Mesenchymal stem cell (in vitro differentiated cells and primary cell): Measurements from ENCODE around the gene FBP1.

Experiments used
- DNase-seq: peaks from one replicate; pipeline ENCODE4 v3.0.0-alpha.2; 2013
- H2AFZ ChIP-seq: one replicate; pipeline ENCODE4 v1.6.1; 2013; ENCODE audit warnings: low read depth, mild to moderate bottlenecking, control low read depth, inconsistent platforms, low read length, moderate library complexity
- H2AK5ac ChIP-seq: 2 replicates; pipeline ENCODE4 v1.6.1; 2013; ENCODE audit warnings: low read length, moderate library complexity, mild to moderate bottlenecking, inconsistent platforms; ENCODE audit not compliant: severe bottlenecking
- H2BK120ac ChIP-seq: one replicate; pipeline ENCODE4 v1.6.1; 2013; ENCODE audit warnings: low read depth, mild to moderate bottlenecking, inconsistent platforms, low read length, moderate library complexity
- H2BK12ac ChIP-seq, 2 experiments: one replicate each; pipeline ENCODE4 v1.6.1; 2013; ENCODE audit warnings: inconsistent platforms in 2 of 2, low read length in 2 of 2, mild to moderate bottlenecking in 2 of 2, moderate library complexity in 2 of 2, control low read depth in 1 of 2
- H2BK15ac ChIP-seq: one replicate; pipeline ENCODE4 v1.6.1; 2013; ENCODE audit warnings: mild to moderate bottlenecking, low read depth, inconsistent platforms; ENCODE audit not compliant: poor library complexity, severe bottlenecking
- H2BK5ac ChIP-seq: 2 replicates; pipeline ENCODE4 v1.6.1; 2013; ENCODE audit warnings: low read depth, mild to moderate bottlenecking, low read length, control low read depth, inconsistent platforms; ENCODE audit not compliant: poor library complexity, severe bottlenecking
- H3K14ac ChIP-seq, 2 experiments: one replicate each; pipeline ENCODE4 v1.6.1; 2013; ENCODE audit warnings: inconsistent platforms in 2 of 2, low read length in 2 of 2, control low read depth in 1 of 2, mild to moderate bottlenecking in 1 of 2, moderate library complexity in 1 of 2
- H3K18ac ChIP-seq, 2 experiments: one replicate each; pipeline ENCODE4 v1.6.1; 2013; ENCODE audit warnings: inconsistent platforms in 2 of 2, low read length in 2 of 2, control low read depth in 1 of 2, low read depth in 1 of 2, mild to moderate bottlenecking in 1 of 2
- H3K23ac ChIP-seq, 2 experiments: one replicate each; pipeline ENCODE4 v1.6.1; 2013; ENCODE audit warnings: inconsistent platforms in 2 of 2, low read length in 2 of 2, mild to moderate bottlenecking in 2 of 2, moderate library complexity in 2 of 2, control low read depth in 1 of 2
- H3K27ac ChIP-seq: 2 replicates; pipeline ENCODE4 v1.5.1; 2013; ENCODE audit warnings: mild to moderate bottlenecking, moderate library complexity, low read length, control low read depth, inconsistent platforms; ENCODE audit not compliant: poor library complexity, severe bottlenecking
- H3K27me3 ChIP-seq, 2 experiments: 2 replicates each; pipeline versions ENCODE4 v1.6.1 to v1.7.0; 2013; ENCODE audit warnings: low read length in 2 of 2, mild to moderate bottlenecking in 2 of 2, moderate library complexity in 2 of 2, control low read depth in 1 of 2, inconsistent platforms in 1 of 2; ENCODE audit not compliant: control insufficient read depth in 1 of 2, insufficient read depth in 1 of 2
- H3K36me3 ChIP-seq, 2 experiments: 2 replicates each; pipeline versions ENCODE4 v1.6.1 to v1.7.0; 2013; ENCODE audit warnings: low read length in 2 of 2, control low read depth in 1 of 2, inconsistent platforms in 1 of 2, low read depth in 1 of 2, mild to moderate bottlenecking in 1 of 2; ENCODE audit not compliant: insufficient read depth in 2 of 2, control insufficient read depth in 1 of 2
- H3K4ac ChIP-seq, 2 experiments: one replicate each; pipeline ENCODE4 v1.6.1; 2013; ENCODE audit warnings: inconsistent platforms in 2 of 2, low read length in 2 of 2, mild to moderate bottlenecking in 2 of 2, moderate library complexity in 2 of 2, control low read depth in 1 of 2, low read depth in 1 of 2
- H3K4me1 ChIP-seq: 2 replicates; pipeline ENCODE4 v1.6.1; 2013; ENCODE audit warnings: low read depth, low read length, control low read depth; ENCODE audit not compliant: control insufficient read depth, insufficient read depth
- H3K4me2 ChIP-seq: 2 replicates; pipeline ENCODE4 v1.6.1; 2013; ENCODE audit warnings: low read length, mild to moderate bottlenecking, inconsistent platforms; ENCODE audit not compliant: poor library complexity, severe bottlenecking
- H3K4me3 ChIP-seq, 2 experiments: 2 replicates each; pipeline versions ENCODE4 v1.5.1 to v1.7.0; 2013; ENCODE audit warnings: low read length in 2 of 2, mild to moderate bottlenecking in 2 of 2, control low read depth in 1 of 2, low read depth in 1 of 2; ENCODE audit not compliant: insufficient read depth in 1 of 2
- H3K79me1 ChIP-seq: replicated peaks from 2 replicates; pipeline ENCODE4 v1.6.1; 2013; ENCODE audit warnings: mild to moderate bottlenecking, control low read depth, low read length, inconsistent platforms; ENCODE audit not compliant: poor library complexity, severe bottlenecking
- H3K9ac ChIP-seq: 2 replicates; pipeline ENCODE4 v1.7.0; 2013; ENCODE audit warnings: mild to moderate bottlenecking, low read length, moderate library complexity
- H3K9me3 ChIP-seq: 2 replicates; pipeline ENCODE4 v1.7.0; 2013; ENCODE audit warnings: mild to moderate bottlenecking, low read length; ENCODE audit not compliant: control insufficient read depth
- H4K8ac ChIP-seq: one replicate; pipeline ENCODE4 v1.6.1; 2013; ENCODE audit warnings: inconsistent platforms, mild to moderate bottlenecking, low read length, moderate library complexity
- H4K91ac ChIP-seq: one replicate; pipeline ENCODE4 v1.6.1; 2013; ENCODE audit warnings: mild to moderate bottlenecking, low read length, inconsistent platforms
- WGBS: methylation state at CpG from one replicate; pipeline ENCODE4 v1.1.7; 2013; ENCODE audit warnings: mixed read lengths; 5-methylcytosine and 5-hydroxymethylcytosine counted together

Gene FBP1

DNA sequence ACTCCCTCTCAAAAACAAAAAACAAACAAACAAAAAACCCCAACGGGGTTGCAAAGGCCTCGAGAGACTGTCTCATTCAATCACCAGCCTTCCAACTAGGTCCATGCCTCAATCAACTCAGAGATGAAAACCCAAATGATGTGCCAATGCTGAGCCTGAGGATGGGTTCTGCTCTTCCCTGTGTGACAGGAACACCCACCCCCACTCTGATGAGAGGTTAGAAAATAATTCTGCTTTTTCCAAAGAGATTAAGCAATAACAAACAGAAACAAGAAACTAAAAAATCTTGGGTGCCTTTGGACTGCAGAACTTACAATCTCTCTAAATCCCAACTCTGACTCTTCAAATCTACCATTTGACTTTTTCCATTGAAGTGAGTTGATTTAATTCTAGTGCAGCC lies 25.5 kb upstream of the FBP1 start:
- Histone ChIP-seq H3K4me2 (no peak overlapping the region), H3K4me3 (no peak overlapping the region), H3K4ac (no peak overlapping the region), H4K91ac (no peak overlapping the region), H3K18ac (no peak overlapping the region), H3K9me3 (no peaks in the 10 kb centered on the region), H2BK120ac (no peak overlapping the region), H3K79me1 (no peaks in the 10 kb centered on the region), H3K36me3 (no peaks in the 10 kb centered on the region), H2AK5ac (no peak overlapping the region), H3K4me1 (peaks cover 2% of the 10 kb centered on the region), H2BK15ac (no peak overlapping the region), H2BK12ac (no peak overlapping the region), H3K23ac (no peak overlapping the region), H3K14ac (no peak overlapping the region), H2BK5ac (no peak overlapping the region), H2AFZ (no peak overlapping the region), H3K9ac (no peak overlapping the region), H3K27ac (no peak overlapping the region), H4K8ac (no peak overlapping the region), H3K27me3 (peaks cover 0 to 26% of the 10 kb centered on the region in 2 experiments)
- 95% methylated on average over 2 of the region's 2 CpGs for WGBS
- no peak for DNase-seq

DNA sequence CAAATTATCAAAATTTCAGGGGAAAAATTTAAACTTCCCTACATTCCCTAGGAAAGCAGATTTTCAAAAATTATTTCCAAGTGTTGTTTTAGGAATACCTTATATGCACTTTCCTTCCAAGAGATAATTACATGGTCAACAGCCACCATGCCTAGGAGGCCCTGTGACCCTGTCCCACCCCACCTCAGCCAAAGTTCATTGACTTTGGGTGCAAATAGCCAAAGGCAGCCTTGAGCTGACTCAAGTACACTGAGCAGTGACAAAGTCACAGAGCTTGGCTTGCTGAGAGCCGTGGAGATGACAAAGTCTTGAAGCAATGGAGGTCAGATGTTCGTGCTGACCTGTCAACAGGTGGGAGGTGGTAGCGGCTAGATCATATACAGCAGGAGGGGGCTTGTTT lies 24.3 kb upstream of the FBP1 start:
- Histone ChIP-seq H3K27ac (no peak overlapping the region), H2BK12ac (no peak overlapping the region), H3K4me1 (peaks cover 2% of the 10 kb centered on the region), H2BK15ac (no peak overlapping the region), H3K9ac (no peak overlapping the region), H3K23ac (no peak overlapping the region), H4K91ac (no peak overlapping the region), H3K18ac (no peak overlapping the region), H3K27me3 (peaks cover 0 to 26% of the 10 kb centered on the region in 2 experiments), H4K8ac (no peak overlapping the region), H3K4me2 (no peak overlapping the region), H3K14ac (no peak overlapping the region), H2BK5ac (no peak overlapping the region), H3K4me3 (no peak overlapping the region), H3K4ac (no peak overlapping the region), H3K9me3 (no peaks in the 10 kb centered on the region), H3K36me3 (no peaks in the 10 kb centered on the region), H3K79me1 (no peaks in the 10 kb centered on the region), H2AK5ac (no peak overlapping the region), H2AFZ (no peak overlapping the region), H2BK120ac (no peak overlapping the region)
- WGBS, result 92% methylated on average over 3 of the region's 3 CpGs
- no peak for DNase-seq

DNA sequence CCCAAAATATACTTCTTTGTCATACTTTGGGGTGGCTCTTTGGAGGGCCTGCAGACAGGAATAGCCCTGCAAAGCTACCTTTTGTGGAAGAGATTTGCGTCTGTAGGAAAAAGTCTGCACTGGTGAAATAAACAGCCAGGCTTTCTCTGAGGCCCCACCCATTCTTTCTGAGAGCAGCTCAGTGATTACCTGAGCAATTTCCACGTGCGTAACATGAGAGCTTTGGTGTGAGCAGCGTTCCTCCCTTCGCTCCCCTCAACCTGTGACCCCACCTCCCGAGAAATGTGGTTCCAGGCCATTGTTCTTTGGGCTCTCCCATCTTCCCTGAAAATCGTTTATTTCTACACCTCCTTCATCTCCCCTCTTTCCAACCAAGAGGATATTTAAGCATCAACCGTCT lies 23.8 kb upstream of the FBP1 start:
- no peak overlapping the region for H4K8ac ChIP-seq
- H3K27me3 ChIP-seq, result peaks cover 0 to 26% of the 10 kb centered on the region in 2 experiments
- no peak overlapping the region for H2AFZ ChIP-seq
- 77% methylated on average over 8 of the region's 8 CpGs for WGBS
- no peak overlapping the region for H2BK12ac ChIP-seq
- H3K27ac ChIP-seq, result no peak overlapping the region
- H3K36me3 ChIP-seq, result no peaks in the 10 kb centered on the region
- no peak overlapping the region for H2AK5ac ChIP-seq
- no peak overlapping the region for H3K23ac ChIP-seq
- H2BK120ac ChIP-seq, result no peak overlapping the region
- no peak overlapping the region for H2BK15ac ChIP-seq
- no peak overlapping the region for H3K14ac ChIP-seq
- no peak for DNase-seq
- no peak overlapping the region for H3K18ac ChIP-seq
- H3K4me3 ChIP-seq, result no peak overlapping the region
- H3K4me1 ChIP-seq, result peaks cover 2% of the 10 kb centered on the region
- no peak overlapping the region for H3K4ac ChIP-seq
- no peak overlapping the region for H3K9ac ChIP-seq
- H3K79me1 ChIP-seq, result no peaks in the 10 kb centered on the region
- no peak overlapping the region for H2BK5ac ChIP-seq
- H4K91ac ChIP-seq, result no peak overlapping the region
- H3K9me3 ChIP-seq, result no peaks in the 10 kb centered on the region
- H3K4me2 ChIP-seq, result no peak overlapping the region

DNA sequence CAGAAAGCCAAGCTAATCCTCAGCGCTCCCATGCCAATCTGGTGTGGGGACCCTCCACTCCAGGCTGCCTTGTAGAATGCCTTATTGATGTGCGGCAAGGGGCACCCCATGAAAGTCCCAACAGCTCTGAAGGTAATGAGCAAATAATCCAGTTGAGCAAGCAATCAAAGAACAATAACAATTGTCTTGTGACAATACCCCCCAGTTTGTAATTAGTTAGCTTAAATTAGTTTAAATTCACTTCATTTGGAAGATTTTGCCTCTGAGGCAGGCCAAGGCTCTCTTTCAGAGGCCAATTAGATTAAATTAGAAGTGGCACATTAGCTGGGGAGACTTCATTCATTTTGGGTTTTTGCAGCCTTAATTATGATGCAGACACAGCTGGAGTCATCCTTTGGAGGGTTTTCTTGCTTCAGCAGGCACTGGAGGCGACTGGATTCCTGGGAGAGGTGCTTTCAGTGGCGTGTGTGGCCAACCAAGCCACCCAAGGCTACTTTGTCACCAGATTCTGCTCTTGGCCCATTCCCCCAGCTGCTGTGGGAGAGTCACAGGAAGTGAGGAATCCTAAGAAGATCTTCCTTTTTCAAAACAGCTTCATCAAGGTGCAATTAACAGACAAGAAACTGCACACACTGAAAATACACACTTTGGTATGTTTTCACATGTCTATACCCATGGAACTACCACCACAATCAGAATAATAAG lies 17.9 kb upstream of the FBP1 start:
- Histone ChIP-seq H2BK15ac (no peak overlapping the region), H3K9me3 (no peaks in the 10 kb centered on the region), H3K18ac (no peak overlapping the region), H3K4me1 (no peaks in the 10 kb centered on the region), H3K9ac (no peak overlapping the region), H3K36me3 (no peaks in the 10 kb centered on the region), H3K4me3 (no peak overlapping the region), H2BK12ac (no peak overlapping the region), H2BK120ac (no peak overlapping the region), H2AK5ac (no peak overlapping the region), H3K27ac (no peak overlapping the region), H4K8ac (no peak overlapping the region), H3K79me1 (no peaks in the 10 kb centered on the region), H3K23ac (no peak overlapping the region), H3K4me2 (no peak overlapping the region), H2BK5ac (no peak overlapping the region), H4K91ac (no peak overlapping the region), H3K27me3 (peaks cover 31 to 33% of the 10 kb centered on the region in 2 experiments), H2AFZ (no peak overlapping the region), H3K4ac (no peak overlapping the region), H3K14ac (no peak overlapping the region)
- no peak for DNase-seq
- WGBS, result 80% methylated on average over 4 of the region's 4 CpGs
